ENCODE data around the gene LRTM2.

LRTM2 gene

DNA sequence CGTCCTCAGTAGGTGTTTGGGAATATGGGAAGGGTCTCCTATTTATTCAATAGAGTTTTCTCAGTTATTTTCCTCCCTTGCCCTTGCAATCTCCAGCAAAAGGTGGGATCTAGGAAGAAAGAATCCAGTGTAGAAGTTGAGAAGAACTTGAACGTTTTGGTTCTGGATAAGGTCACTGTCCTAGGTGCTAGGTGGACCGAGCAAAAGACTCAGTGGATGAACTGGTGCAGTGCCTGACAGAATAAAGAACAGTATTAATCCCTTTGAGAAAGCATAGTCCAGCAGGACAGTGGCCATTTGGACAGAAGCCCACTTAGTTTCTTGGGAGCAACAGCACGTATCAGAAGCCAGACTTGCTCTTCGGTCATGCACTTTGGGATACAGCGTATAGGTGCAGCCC lies 32.7 kb upstream of the LRTM2 start:
- TF ChIP-seq, protein P1, sequence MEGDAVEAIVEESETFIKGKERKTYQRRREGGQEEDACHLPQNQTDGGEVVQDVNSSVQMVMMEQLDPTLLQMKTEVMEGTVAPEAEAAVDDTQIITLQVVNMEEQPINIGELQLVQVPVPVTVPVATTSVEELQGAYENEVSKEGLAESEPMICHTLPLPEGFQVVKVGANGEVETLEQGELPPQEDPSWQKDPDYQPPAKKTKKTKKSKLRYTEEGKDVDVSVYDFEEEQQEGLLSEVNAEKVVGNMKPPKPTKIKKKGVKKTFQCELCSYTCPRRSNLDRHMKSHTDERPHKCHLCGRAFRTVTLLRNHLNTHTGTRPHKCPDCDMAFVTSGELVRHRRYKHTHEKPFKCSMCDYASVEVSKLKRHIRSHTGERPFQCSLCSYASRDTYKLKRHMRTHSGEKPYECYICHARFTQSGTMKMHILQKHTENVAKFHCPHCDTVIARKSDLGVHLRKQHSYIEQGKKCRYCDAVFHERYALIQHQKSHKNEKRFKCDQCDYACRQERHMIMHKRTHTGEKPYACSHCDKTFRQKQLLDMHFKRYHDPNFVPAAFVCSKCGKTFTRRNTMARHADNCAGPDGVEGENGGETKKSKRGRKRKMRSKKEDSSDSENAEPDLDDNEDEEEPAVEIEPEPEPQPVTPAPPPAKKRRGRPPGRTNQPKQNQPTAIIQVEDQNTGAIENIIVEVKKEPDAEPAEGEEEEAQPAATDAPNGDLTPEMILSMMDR (conservative IDR thresholded peaks at IDR 0.05; ENCODE audit: low read depth, low read length): no peak
- no peak overlapping the region for H3K27ac ChIP-seq
- no peaks in the 10 kb centered on the region for H3K27me3 ChIP-seq (ENCODE audit: insufficient read depth, low read depth)

DNA sequence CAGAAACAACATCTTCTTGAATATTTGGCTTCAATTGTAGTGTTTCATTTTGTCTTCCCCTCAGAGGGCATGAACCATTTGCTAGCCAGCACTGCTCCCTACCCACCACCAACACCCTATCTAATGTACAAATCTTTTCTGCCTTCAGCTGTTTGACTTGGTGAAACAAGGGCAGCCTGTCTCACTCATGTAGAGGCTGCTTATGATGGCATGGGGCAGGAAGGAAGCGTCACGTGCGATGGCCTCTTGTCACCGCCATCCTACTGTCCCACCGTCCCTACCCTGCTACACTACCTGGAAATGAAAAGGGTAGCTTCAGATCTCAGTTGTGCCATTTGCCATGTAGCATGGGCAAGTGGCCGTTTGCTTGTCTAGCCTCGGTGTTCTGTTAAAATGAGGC lies 29.9 kb upstream of the LRTM2 start:
- Histone ChIP-seq H3K4me3 (IDR thresholded peaks at IDR 0.05; ENCODE audit: insufficient read depth, low read depth, low read length) (no peak overlapping the region), H3K27me3 (ENCODE audit: insufficient read depth, low read depth) (no peaks in the 10 kb centered on the region), H2AFZ (ENCODE audit: low read depth) (no peak overlapping the region), H3K36me3 (ENCODE audit: insufficient read depth) (no peaks in the 10 kb centered on the region), H3K79me2 (ENCODE audit: insufficient read depth, low read depth) (peaks cover 5% of the 10 kb centered on the region), H4K20me1 (ENCODE audit: insufficient read depth) (no peaks in the 10 kb centered on the region), H3K4me2 (no peak overlapping the region), H3K9ac (no peak overlapping the region), H3K4me1 (ENCODE audit: low read depth, poor library complexity, severe bottlenecking) (peaks cover 25% of the 10 kb centered on the region), H3K27ac (no peak overlapping the region)
- TF ChIP-seq, protein P1 (conservative IDR thresholded peaks at IDR 0.05; ENCODE audit: low read depth, low read length): no peak

More for the DNA sequence above, 32.7 kb upstream of the LRTM2 start:
- H3K4me2 ChIP-seq: no peak overlapping the region
- H3K4me1 ChIP-seq (ENCODE audit: low read depth, poor library complexity, severe bottlenecking): peaks cover 35% of the 10 kb centered on the region
- H3K4me3 ChIP-seq (IDR thresholded peaks at IDR 0.05; ENCODE audit: insufficient read depth, low read depth, low read length): no peak overlapping the region
- peaks cover 5% of the 10 kb centered on the region for H3K79me2 ChIP-seq (ENCODE audit: insufficient read depth, low read depth)
- H4K20me1 ChIP-seq (ENCODE audit: insufficient read depth): no peaks in the 10 kb centered on the region
- no peak overlapping the region for H3K9ac ChIP-seq
- H2AFZ ChIP-seq (ENCODE audit: low read depth): no peak overlapping the region
- H3K36me3 ChIP-seq (ENCODE audit: insufficient read depth): no peaks in the 10 kb centered on the region

DNA sequence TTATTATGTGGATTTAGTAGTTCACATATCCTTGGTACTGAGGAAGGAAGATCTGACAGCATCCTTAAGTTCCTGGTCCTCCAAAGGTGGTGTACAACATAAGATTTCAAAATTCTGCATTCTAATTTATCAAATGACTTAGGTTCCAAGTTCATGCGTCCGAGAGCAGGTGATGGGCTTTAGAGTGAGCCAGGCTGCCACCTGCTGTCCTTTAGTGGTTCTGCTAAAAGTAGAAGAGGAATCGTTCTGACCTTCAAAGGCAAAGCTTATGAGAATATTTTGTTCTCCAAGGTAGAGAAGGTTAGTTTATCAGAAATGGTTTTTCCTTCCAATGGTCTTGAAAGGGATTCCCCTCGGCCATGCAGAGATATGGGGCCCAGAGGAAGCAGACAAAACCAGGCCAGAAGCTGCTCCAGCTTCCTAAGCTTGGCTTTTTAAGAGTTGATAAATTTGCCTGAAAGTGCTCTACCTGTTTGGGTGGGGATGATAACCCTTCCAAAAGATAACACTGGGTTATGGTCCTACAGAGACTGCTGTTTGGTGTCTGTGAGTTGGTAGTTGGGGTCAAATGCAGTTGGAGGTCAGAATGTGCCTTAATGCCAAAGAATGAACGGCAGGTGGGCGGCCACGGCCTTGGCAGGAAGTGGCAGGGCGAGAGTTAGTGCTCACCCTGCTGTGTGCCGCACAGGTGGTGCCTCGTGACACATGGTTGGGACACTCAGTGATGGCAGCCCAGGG lies 29.1 kb upstream of the LRTM2 start:
- Histone ChIP-seq H4K20me1 (ENCODE audit: insufficient read depth) (no peaks in the 10 kb centered on the region), H3K79me2 (ENCODE audit: insufficient read depth, low read depth) (peaks cover 5% of the 10 kb centered on the region), H3K4me1 (ENCODE audit: low read depth, poor library complexity, severe bottlenecking) (peaks cover 24% of the 10 kb centered on the region), H3K4me3 (IDR thresholded peaks at IDR 0.05; ENCODE audit: insufficient read depth, low read depth, low read length) (no peak overlapping the region), H2AFZ (ENCODE audit: low read depth) (no peak overlapping the region), H3K27ac (no peak overlapping the region), H3K27me3 (ENCODE audit: insufficient read depth, low read depth) (no peaks in the 10 kb centered on the region), H3K4me2 (no peak overlapping the region), H3K36me3 (ENCODE audit: insufficient read depth) (no peaks in the 10 kb centered on the region), H3K9ac (no peak overlapping the region)
- TF ChIP-seq, protein P1 (conservative IDR thresholded peaks at IDR 0.05; ENCODE audit: low read depth, low read length): peak; percentile 81

DNA sequence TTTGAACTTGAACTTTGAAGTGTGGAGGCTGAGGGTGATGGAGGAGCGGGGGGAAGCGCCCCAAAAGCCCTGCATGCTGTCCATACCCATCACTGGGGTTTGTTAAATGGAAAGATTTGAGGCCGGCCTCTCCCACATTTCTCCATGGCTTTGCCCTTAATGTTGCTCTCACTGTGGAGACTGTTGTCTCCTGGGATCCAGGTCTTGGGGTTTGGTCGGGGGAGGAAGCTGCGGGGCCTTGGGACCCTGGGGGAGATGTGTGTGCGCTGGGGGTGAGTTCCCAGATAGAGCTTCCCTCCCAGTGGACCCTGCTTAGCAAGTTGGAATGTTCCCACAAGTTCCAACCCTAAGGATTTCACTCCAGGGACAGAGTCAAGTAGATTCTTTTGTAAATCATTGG lies 28.0 kb upstream of the LRTM2 start:
- H3K36me3 ChIP-seq (ENCODE audit: insufficient read depth): no peaks in the 10 kb centered on the region
- H3K4me1 ChIP-seq (ENCODE audit: low read depth, poor library complexity, severe bottlenecking): peaks cover 24% of the 10 kb centered on the region
- H4K20me1 ChIP-seq (ENCODE audit: insufficient read depth): no peaks in the 10 kb centered on the region
- H2AFZ ChIP-seq (ENCODE audit: low read depth): no peak overlapping the region
- no peaks in the 10 kb centered on the region for H3K27me3 ChIP-seq (ENCODE audit: insufficient read depth, low read depth)
- TF ChIP-seq, protein P1 (conservative IDR thresholded peaks at IDR 0.05; ENCODE audit: low read depth, low read length): no peak
- no peak overlapping the region for H3K4me3 ChIP-seq (IDR thresholded peaks at IDR 0.05; ENCODE audit: insufficient read depth, low read depth, low read length)
- H3K9ac ChIP-seq: no peak overlapping the region
- H3K79me2 ChIP-seq (ENCODE audit: insufficient read depth, low read depth): peaks cover 5% of the 10 kb centered on the region
- no peak overlapping the region for H3K27ac ChIP-seq
- H3K4me2 ChIP-seq: no peak overlapping the region
